22Rv1 (cell line): ENCODE results near the gene DGKI.

Source experiments
- ZFX ChIP-seq: fragments of 450-650 bp; IDR thresholded peaks from 2 replicates; pipeline ENCODE4 v1.6.1; 2017; ENCODE audit warnings: antibody characterized with exemption, borderline replicate concordance
- TF ChIP-seq, protein P1 (sequence below): fragments of 450-650 bp; IDR thresholded peaks from 2 replicates; pipeline ENCODE4 v1.5.1; 2017; ENCODE audit warnings: mild to moderate bottlenecking

DNA sequence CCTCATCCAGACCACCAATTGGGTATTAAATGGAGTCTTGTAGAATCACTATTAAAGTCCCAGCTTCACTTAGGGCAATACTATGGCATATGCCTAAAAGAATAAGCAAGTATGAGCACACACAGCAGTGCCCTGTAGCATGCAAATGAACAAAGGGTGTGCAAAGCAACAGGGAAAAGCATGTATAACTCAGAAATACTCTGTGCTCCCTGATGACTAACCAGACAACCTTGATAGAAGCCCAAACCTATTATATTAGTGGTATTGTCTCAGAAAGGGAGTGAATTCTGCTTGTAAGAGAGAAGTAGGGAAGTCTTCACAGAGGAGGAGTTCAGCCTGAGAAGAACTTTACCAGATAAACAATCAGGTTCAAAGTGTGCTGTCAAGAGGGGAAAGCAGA lies 131.2 kb downstream of the DGKI start:
- TF ChIP-seq, protein P1, sequence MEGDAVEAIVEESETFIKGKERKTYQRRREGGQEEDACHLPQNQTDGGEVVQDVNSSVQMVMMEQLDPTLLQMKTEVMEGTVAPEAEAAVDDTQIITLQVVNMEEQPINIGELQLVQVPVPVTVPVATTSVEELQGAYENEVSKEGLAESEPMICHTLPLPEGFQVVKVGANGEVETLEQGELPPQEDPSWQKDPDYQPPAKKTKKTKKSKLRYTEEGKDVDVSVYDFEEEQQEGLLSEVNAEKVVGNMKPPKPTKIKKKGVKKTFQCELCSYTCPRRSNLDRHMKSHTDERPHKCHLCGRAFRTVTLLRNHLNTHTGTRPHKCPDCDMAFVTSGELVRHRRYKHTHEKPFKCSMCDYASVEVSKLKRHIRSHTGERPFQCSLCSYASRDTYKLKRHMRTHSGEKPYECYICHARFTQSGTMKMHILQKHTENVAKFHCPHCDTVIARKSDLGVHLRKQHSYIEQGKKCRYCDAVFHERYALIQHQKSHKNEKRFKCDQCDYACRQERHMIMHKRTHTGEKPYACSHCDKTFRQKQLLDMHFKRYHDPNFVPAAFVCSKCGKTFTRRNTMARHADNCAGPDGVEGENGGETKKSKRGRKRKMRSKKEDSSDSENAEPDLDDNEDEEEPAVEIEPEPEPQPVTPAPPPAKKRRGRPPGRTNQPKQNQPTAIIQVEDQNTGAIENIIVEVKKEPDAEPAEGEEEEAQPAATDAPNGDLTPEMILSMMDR = no peak
- TF ChIP-seq ZFX = no peak
